Measurements from ENCODE around the gene RMI2.

Gene RMI2

DNA sequence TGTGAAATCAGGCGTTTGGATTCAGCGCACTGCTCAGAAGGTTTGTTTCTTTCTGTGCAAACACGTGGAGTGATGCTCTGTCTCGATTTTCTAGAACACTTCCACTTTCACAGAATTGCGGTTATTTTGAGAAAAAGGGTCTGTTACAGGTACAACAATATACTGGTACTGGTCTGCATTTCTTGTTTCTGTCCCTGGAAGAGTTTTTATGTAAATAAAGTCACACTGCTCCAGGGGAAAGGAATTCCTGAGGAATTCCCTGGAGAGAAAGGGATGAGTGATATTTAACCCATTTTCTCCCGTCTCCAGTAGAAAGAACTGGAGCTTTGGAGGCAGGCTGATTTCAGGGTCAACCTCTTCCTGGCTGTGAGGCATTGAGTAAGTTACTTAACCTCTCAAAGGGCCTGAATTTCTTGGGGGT, 16.2 kb upstream of the RMI2 start:
- Histone ChIP-seq H3K4me1 (ENCODE audit: control insufficient read depth, insufficient read depth, low read length, poor library complexity, severe bottlenecking) (peaks cover 16% of the 10 kb centered on the region), H3K4me3 (ENCODE audit: insufficient read depth, low read depth, low read length, poor library complexity, severe bottlenecking) (no peak overlapping the region), H3K27ac (ENCODE audit: insufficient read depth, low read length, poor library complexity, severe bottlenecking) (no peak overlapping the region), H3K27me3 (replicated peaks; ENCODE audit: control insufficient read depth, insufficient read depth, low read length, poor library complexity, severe bottlenecking) (no peaks in the 10 kb centered on the region), H3K9me3 (ENCODE audit: control insufficient read depth, low read length) (no peaks in the 10 kb centered on the region), H3K36me3 (ENCODE audit: control insufficient read depth, insufficient read depth, low read length) (no peaks in the 10 kb centered on the region)
- no peak for DNase-seq

DNA sequence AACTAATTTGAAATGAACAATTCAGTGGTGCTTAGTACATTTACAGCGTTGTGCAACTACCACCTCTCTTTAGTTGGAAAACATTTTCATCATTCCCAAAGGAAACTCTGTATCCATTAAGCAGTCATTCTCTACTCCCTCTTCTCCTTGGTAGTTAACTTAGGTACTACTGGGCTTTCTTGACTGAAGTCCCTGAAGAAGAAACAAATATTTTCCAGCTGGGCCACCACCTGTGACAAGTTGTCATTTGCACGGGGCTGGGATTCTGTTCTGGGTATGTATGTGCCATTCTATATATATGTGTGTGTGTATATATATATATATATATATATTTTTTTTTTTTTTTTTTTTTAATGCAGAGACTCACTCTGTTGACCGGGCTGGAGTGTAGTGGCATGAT, 15.4 kb upstream of the RMI2 start:
- Histone ChIP-seq H3K27me3 (replicated peaks; ENCODE audit: control insufficient read depth, insufficient read depth, low read length, poor library complexity, severe bottlenecking) (no peaks in the 10 kb centered on the region), H3K4me1 (ENCODE audit: control insufficient read depth, insufficient read depth, low read length, poor library complexity, severe bottlenecking) (peaks cover 16% of the 10 kb centered on the region), H3K9me3 (ENCODE audit: control insufficient read depth, low read length) (no peaks in the 10 kb centered on the region), H3K27ac (ENCODE audit: insufficient read depth, low read length, poor library complexity, severe bottlenecking) (no peak overlapping the region), H3K4me3 (ENCODE audit: insufficient read depth, low read depth, low read length, poor library complexity, severe bottlenecking) (no peak overlapping the region), H3K36me3 (ENCODE audit: control insufficient read depth, insufficient read depth, low read length) (no peaks in the 10 kb centered on the region)
- no peak for DNase-seq

DNA sequence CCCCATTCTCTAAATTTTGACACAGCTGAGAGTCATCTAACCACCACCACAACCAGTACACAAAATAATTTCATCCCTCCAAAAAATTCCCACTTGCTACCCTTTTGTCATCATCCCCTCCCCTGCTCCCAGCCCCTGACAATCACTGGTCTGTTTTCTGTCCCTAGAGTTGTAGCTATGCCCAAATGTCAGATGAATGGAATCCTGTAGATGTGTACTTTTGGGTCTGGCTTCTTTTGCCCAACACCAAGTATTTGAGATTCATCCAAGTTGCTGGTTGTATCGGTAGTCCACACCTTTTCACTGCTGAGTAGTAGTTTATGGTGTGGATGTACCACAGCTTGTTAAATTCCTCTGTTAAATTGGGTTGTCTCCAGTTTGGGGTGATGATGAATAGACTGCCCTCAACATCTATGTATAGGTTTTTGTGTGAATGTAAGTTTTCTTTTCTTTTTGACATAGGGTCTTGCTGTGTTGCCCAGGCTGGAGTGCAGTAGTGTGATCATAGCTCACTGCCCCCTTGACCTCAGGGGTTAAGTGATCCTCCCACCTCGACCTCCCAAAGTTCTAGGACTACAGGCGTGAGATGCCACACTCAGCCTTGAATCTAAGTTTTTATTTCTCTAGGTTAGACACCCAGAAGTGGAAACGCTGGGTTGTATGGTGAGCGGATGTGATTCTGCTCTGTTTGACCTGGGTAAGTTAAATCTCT, 14.6 kb upstream of the RMI2 start:
- no peaks in the 10 kb centered on the region for H3K36me3 ChIP-seq (ENCODE audit: control insufficient read depth, insufficient read depth, low read length)
- no peaks in the 10 kb centered on the region for H3K9me3 ChIP-seq (ENCODE audit: control insufficient read depth, low read length)
- H3K27ac ChIP-seq (ENCODE audit: insufficient read depth, low read length, poor library complexity, severe bottlenecking) = no peak overlapping the region

DNA sequence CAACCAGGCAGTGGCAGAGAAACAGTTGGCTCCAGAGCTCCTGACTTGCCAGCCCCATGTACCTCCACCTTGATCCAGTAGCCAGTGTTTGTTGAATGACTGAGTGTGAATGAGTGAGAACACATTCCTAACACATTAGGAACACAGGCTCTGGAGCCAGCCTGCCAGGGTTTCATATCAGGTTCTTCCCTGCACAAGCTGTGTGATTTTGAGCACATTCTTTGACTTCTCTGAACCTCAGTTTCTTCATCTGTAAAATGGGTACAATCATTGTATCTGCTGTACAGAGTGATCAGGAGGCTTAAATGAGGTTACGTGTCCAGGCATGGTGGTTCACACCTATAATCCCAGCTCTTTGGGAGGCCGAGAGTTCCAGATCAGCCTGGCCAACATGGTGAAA, 13.3 kb upstream of the RMI2 start:
- Histone ChIP-seq H3K27me3 (replicated peaks; ENCODE audit: control insufficient read depth, insufficient read depth, low read length, poor library complexity, severe bottlenecking) (no peaks in the 10 kb centered on the region), H3K4me1 (ENCODE audit: control insufficient read depth, insufficient read depth, low read length, poor library complexity, severe bottlenecking) (peaks cover 16% of the 10 kb centered on the region), H3K4me3 (ENCODE audit: insufficient read depth, low read depth, low read length, poor library complexity, severe bottlenecking) (no peak overlapping the region), H3K27ac (ENCODE audit: insufficient read depth, low read length, poor library complexity, severe bottlenecking) (no peak overlapping the region), H3K36me3 (ENCODE audit: control insufficient read depth, insufficient read depth, low read length) (no peaks in the 10 kb centered on the region), H3K9me3 (ENCODE audit: control insufficient read depth, low read length) (no peaks in the 10 kb centered on the region)
- no peak for DNase-seq

More for the DNA sequence above, 14.6 kb upstream of the RMI2 start:
- Histone ChIP-seq H3K27me3 (replicated peaks; ENCODE audit: control insufficient read depth, insufficient read depth, low read length, poor library complexity, severe bottlenecking) (no peaks in the 10 kb centered on the region), H3K4me3 (ENCODE audit: insufficient read depth, low read depth, low read length, poor library complexity, severe bottlenecking) (no peak overlapping the region), H3K4me1 (ENCODE audit: control insufficient read depth, insufficient read depth, low read length, poor library complexity, severe bottlenecking) (peaks cover 16% of the 10 kb centered on the region)
- no peak for DNase-seq

DNA sequence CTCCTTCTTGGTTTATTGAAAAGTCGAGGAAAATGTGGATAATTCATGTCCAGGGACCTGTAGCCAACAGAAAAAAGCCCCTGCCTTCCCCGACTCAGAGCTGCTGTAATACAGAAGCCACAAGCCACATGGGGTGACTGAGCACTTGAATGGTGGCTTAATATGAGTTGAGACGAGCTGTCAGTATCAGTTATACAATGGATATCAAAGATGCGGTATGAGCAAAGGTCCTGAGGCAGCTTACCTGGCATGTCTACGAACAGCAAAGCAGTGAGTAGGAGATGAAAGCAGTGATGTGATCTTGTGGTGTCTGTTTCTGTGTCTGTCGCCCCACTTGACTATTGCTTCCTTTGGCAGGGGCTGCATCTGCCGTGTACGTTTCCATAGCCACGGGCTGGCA, 12.2 kb upstream of the RMI2 start:
- H3K36me3 ChIP-seq (ENCODE audit: control insufficient read depth, insufficient read depth, low read length) = no peaks in the 10 kb centered on the region
- H3K27ac ChIP-seq (ENCODE audit: insufficient read depth, low read length, poor library complexity, severe bottlenecking) = no peak overlapping the region
- DNase-seq = no peak
- H3K4me1 ChIP-seq (ENCODE audit: control insufficient read depth, insufficient read depth, low read length, poor library complexity, severe bottlenecking) = peaks cover 12% of the 10 kb centered on the region
- H3K27me3 ChIP-seq (replicated peaks; ENCODE audit: control insufficient read depth, insufficient read depth, low read length, poor library complexity, severe bottlenecking) = no peaks in the 10 kb centered on the region
- H3K4me3 ChIP-seq (ENCODE audit: insufficient read depth, low read depth, low read length, poor library complexity, severe bottlenecking) = no peak overlapping the region
- no peaks in the 10 kb centered on the region for H3K9me3 ChIP-seq (ENCODE audit: control insufficient read depth, low read length)

DNA sequence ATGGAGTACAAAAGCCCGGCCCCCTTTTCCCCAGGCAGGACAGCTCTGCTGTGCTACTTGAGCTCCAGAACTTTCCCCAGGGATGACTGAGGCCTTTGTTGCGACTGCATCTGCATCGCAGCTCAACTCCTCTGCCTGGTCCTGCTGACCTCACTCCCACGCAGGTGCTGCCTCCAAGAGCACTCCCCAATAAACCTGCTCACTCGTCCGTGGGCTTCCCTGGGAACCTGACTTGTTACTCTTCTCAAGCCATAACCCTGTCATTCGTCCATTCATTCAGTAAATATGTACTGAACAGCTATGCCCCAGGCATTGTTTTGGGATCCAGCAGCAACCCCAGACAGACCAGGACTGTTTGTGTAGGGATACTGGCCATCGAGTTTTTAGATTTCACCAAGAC, 11.6 kb upstream of the RMI2 start:
- peaks cover 5% of the 10 kb centered on the region for H3K4me1 ChIP-seq (ENCODE audit: control insufficient read depth, insufficient read depth, low read length, poor library complexity, severe bottlenecking)
- H3K36me3 ChIP-seq (ENCODE audit: control insufficient read depth, insufficient read depth, low read length) = no peaks in the 10 kb centered on the region
- H3K4me3 ChIP-seq (ENCODE audit: insufficient read depth, low read depth, low read length, poor library complexity, severe bottlenecking) = no peak overlapping the region
- no peak for DNase-seq
- H3K27me3 ChIP-seq (replicated peaks; ENCODE audit: control insufficient read depth, insufficient read depth, low read length, poor library complexity, severe bottlenecking) = no peaks in the 10 kb centered on the region
- no peak overlapping the region for H3K27ac ChIP-seq (ENCODE audit: insufficient read depth, low read length, poor library complexity, severe bottlenecking)
- no peaks in the 10 kb centered on the region for H3K9me3 ChIP-seq (ENCODE audit: control insufficient read depth, low read length)

DNA sequence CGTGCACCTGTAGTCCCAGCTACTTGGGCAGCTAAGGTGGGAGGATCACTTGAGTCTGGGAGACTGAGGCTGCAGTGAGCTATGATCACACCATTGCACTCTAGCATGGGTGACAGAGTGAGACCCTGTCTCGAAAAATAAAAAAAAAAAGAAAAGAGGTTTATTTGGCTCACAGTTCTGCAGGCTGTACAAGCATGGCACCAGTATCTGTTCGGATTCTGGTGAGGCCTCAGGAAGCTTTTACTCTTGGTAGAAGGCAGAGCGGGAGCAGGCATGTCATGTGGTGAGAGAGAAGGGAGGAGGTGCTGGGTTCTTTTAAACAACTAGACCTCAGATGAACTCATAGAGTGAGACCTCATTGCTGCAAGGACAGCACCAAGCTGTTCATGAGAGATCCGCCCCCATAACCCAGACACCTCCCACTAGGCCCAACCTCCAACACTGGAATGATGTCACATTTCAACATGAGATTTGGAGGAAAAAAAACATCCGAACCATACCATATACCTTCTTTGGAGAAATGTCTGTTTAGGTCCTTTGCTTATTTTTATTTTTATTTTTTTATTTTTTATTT, 10.3 kb upstream of the RMI2 start:
- Histone ChIP-seq H3K9me3 (ENCODE audit: control insufficient read depth, low read length) (no peaks in the 10 kb centered on the region), H3K4me1 (ENCODE audit: control insufficient read depth, insufficient read depth, low read length, poor library complexity, severe bottlenecking) (no peaks in the 10 kb centered on the region), H3K4me3 (ENCODE audit: insufficient read depth, low read depth, low read length, poor library complexity, severe bottlenecking) (no peak overlapping the region), H3K27me3 (replicated peaks; ENCODE audit: control insufficient read depth, insufficient read depth, low read length, poor library complexity, severe bottlenecking) (no peaks in the 10 kb centered on the region), H3K36me3 (ENCODE audit: control insufficient read depth, insufficient read depth, low read length) (no peaks in the 10 kb centered on the region), H3K27ac (ENCODE audit: insufficient read depth, low read length, poor library complexity, severe bottlenecking) (no peak overlapping the region)
- no peak for DNase-seq

DNA sequence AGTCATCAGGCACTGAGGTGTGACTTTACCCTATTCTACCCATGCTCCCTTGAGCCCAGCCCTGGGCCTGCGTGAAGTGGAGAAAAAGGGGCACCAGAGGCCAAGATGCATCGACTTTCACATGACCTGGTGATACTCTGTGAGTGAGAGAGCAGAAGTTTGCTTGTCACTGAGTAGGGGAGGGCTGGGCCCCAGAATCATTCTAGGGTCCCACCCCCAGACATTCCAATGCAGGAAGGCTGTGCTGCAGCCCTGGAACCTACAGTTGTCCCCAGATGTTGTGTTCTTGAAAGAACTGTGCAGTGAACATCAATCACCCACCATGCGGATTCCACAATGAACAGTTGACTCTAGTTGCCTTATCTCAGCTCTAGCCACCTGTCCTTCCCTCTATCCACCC, 6.2 kb upstream of the RMI2 start:
- Histone ChIP-seq H3K4me1 (ENCODE audit: control insufficient read depth, insufficient read depth, low read length, poor library complexity, severe bottlenecking) (no peaks in the 10 kb centered on the region), H3K27me3 (replicated peaks; ENCODE audit: control insufficient read depth, insufficient read depth, low read length, poor library complexity, severe bottlenecking) (no peaks in the 10 kb centered on the region), H3K27ac (ENCODE audit: insufficient read depth, low read length, poor library complexity, severe bottlenecking) (no peak overlapping the region), H3K9me3 (ENCODE audit: control insufficient read depth, low read length) (no peaks in the 10 kb centered on the region), H3K4me3 (ENCODE audit: insufficient read depth, low read depth, low read length, poor library complexity, severe bottlenecking) (no peak overlapping the region), H3K36me3 (ENCODE audit: control insufficient read depth, insufficient read depth, low read length) (no peaks in the 10 kb centered on the region)
- DNase-seq = no peak

DNA sequence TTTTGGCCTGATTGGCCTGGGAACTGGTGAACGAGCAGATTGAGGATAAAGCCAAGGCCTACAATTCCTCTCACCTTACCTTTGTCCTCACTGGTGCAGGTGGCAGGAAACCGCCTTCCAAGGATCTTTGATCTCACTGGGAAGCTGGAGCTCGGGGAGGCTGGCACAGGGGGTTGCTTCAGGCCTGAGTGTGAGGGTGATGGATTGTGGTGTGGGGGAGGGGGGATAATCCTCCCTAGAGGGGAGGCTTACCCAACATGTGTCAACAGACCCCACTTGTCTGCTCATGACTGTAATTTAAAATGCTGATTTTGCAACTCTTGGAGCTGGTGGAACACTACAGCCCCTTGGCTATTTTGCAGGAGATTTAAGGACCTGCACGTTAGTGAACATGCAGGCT, 4.5 kb upstream of the RMI2 start:
- Histone ChIP-seq H3K27me3 (replicated peaks; ENCODE audit: control insufficient read depth, insufficient read depth, low read length, poor library complexity, severe bottlenecking) (no peaks in the 10 kb centered on the region), H3K27ac (ENCODE audit: insufficient read depth, low read length, poor library complexity, severe bottlenecking) (no peak overlapping the region), H3K9me3 (ENCODE audit: control insufficient read depth, low read length) (no peaks in the 10 kb centered on the region), H3K4me1 (ENCODE audit: control insufficient read depth, insufficient read depth, low read length, poor library complexity, severe bottlenecking) (no peaks in the 10 kb centered on the region), H3K4me3 (ENCODE audit: insufficient read depth, low read depth, low read length, poor library complexity, severe bottlenecking) (no peak overlapping the region), H3K36me3 (ENCODE audit: control insufficient read depth, insufficient read depth, low read length) (no peaks in the 10 kb centered on the region)
- no peak for DNase-seq

DNA sequence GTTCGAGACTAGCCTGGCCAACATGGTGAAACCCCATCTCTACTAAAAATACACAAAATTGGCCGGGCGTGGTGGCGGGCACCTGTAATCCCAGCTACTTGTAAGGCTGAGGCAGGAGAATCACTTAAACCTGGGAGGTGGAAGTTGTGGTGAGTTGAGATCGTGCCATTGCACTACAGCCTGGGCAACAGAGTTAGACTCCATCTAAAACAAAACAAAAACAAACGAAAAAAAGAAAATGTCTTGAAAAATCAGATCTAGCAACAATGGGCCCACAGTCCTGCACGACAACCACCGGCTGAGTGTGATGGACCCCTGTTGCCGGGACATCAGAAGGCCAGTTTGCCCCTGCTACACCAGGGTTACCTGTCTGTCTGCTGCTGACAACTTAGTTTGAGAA, 3.9 kb upstream of the RMI2 start:
- Histone ChIP-seq H3K27ac (ENCODE audit: insufficient read depth, low read length, poor library complexity, severe bottlenecking) (no peak overlapping the region), H3K4me3 (ENCODE audit: insufficient read depth, low read depth, low read length, poor library complexity, severe bottlenecking) (no peak overlapping the region), H3K9me3 (ENCODE audit: control insufficient read depth, low read length) (no peaks in the 10 kb centered on the region), H3K27me3 (replicated peaks; ENCODE audit: control insufficient read depth, insufficient read depth, low read length, poor library complexity, severe bottlenecking) (no peaks in the 10 kb centered on the region), H3K36me3 (ENCODE audit: control insufficient read depth, insufficient read depth, low read length) (no peaks in the 10 kb centered on the region), H3K4me1 (ENCODE audit: control insufficient read depth, insufficient read depth, low read length, poor library complexity, severe bottlenecking) (peaks cover 3% of the 10 kb centered on the region)
- no peak for DNase-seq
